K562 (cell line): Measurements from ENCODE around the gene DENND2A. TPM values are rescaled to one million over a fixed set of nuclear protein-coding genes. Genes with fewer than 3 reads are reported as not detected.

Experiments
- CTBP1 ChIP-seq: fragments of 450-650 bp; IDR thresholded peaks from 2 replicates; pipeline ENCODE4 v1.6.1; 2016; ENCODE audit warnings: borderline replicate concordance
- CUX1 ChIP-seq: fragments of 200-800 bp; sonication (Bioruptor generic); IDR thresholded peaks from 2 replicates; pipeline ENCODE4 v1.6.1; 2016; ENCODE audit warnings: missing genetic modification characterization, missing compliant biosample characterization
- FOXP4 ChIP-seq: sonication (generic); formaldehyde crosslinking; IDR thresholded peaks from 2 replicates; pipeline ENCODE4 v1.8.0; 2022; ENCODE audit warnings: mild to moderate bottlenecking, missing genetic modification reagents, borderline replicate concordance
- HDAC1 ChIP-seq, 2 experiments: fragments of 450-650 bp; IDR thresholded peaks; 2 replicates each; pipeline ENCODE4 v1.6.1; 2016 to 2017; ENCODE audit warnings: inconsistent platforms in 1 of 2, mild to moderate bottlenecking in 1 of 2, moderate library complexity in 1 of 2
- HDGF ChIP-seq: fragments of 450-650 bp; IDR thresholded peaks from 2 replicates; pipeline ENCODE4 v1.6.1; 2016
- HOMEZ ChIP-seq: fragments of 250-450 bp; sonication (Bioruptor Pico); IDR thresholded peaks from 2 replicates; pipeline ENCODE4 v1.4.0; 2020; ENCODE audit warnings: mild to moderate bottlenecking, moderate library complexity
- JUND ChIP-seq, 2 experiments: IDR thresholded peaks; 2 replicates in 1 of 2; 3 replicates in 1 of 2; pipeline ENCODE4 v1.6.1; 2011; ENCODE audit warnings: borderline replicate concordance in 2 of 2, low read depth in 2 of 2, low read length in 2 of 2, improper control_type of control experiment in 1 of 2, missing biosample characterization in 1 of 2, missing genetic modification characterization in 1 of 2, missing genetic modification reagents in 1 of 2
- PTTG1 ChIP-seq: fragments of 450-650 bp; IDR thresholded peaks from 2 replicates; pipeline ENCODE4 v1.6.1; 2016; ENCODE audit warnings: low read depth, mild to moderate bottlenecking, missing genetic modification characterization, missing compliant biosample characterization
- SETDB1 ChIP-seq: IDR thresholded peaks from one replicate; pipeline ENCODE4 v1.6.1; 2012; ENCODE audit warnings: low read length, control low read depth, inconsistent platforms
- ZEB2 ChIP-seq: fragments of 450-650 bp; IDR thresholded peaks from 2 replicates; pipeline ENCODE4 v1.6.1; 2016
- ZNF140 ChIP-seq: fragments of 250-450 bp; sonication (Bioruptor Pico); IDR thresholded peaks from 2 replicates; pipeline ENCODE4 v1.8.0; 2021; ENCODE audit warnings: moderate library complexity, mild to moderate bottlenecking, inconsistent platforms
- polyA plus RNA-seq, 8 experiments: library from polyadenylated mRNA; depleted of rRNA in 4 of 8; stranded (reverse) in 5 of 8; unstranded in 3 of 8; fragments of >200 nt; fragmentation: Nextera tagmentation in 2 of 8; fragmentation: Illumina TruSeq in 1 of 8; extraction: Ambion mirVana in 2 of 8; extraction: Trizol in 1 of 8; gene quantifications; 2 replicates each; pipeline versions ENCODE4 v1.2.1 to v1.2.3, GENCODE V29; 2011 to 2014; ENCODE audit warnings: inconsistent platforms in 1 of 8, missing spikeins in 1 of 8
- total RNA-seq, 7 experiments: library from RNA; depleted of rRNA in 6 of 7; stranded (reverse); fragments of >200 nt in 6 of 7; fragmentation: Illumina TruSeq in 2 of 7; extraction: Trizol in 2 of 7; gene quantifications; 2 replicates each; pipeline versions ENCODE4 v1.2.1 to v1.2.3, GENCODE V29; 2011 to 2021; ENCODE audit warnings: low replicate concordance in 1 of 7
- TF ChIP-seq, protein P1 (sequence below), 2 experiments: fragments of 450-650 bp in 1 of 2; sonication (generic) in 1 of 2; formaldehyde crosslinking in 1 of 2; IDR thresholded peaks in 1 of 2; conservative IDR thresholded peaks in 1 of 2; 2 replicates each; pipeline versions ENCODE4 v1.6.1 to v1.8.1; 2016 to 2023; ENCODE audit warnings: mild to moderate bottlenecking in 2 of 2, moderate library complexity in 2 of 2, inconsistent platforms in 1 of 2, missing genetic modification reagents in 1 of 2

DENND2A gene
- total and polyA plus RNA-seq, 9 of the 15 experiments (the other 6 are each of a cell fraction or from before 2014, with no cell fraction given), result not detected

GRCh38 chr7:140544388-140544826 is 96.2 kb downstream of the DENND2A start (continued):
- TF ChIP-seq CUX1 (CRISPR knock-in tag) (no peak), PTTG1 (tag) (no peak), SETDB1 (no peak), HDAC1 (IDR thresholded peaks at IDR 0.05) (no peak), HOMEZ (CRISPR knock-in tag) (no peak), FOXP4 (no peak), HDGF (no peak), ZNF140 (CRISPR knock-in tag) (no peak), CTBP1 (0 out of 2 replicates have a peak, but pooled peaks have one; percentile 22), JUND (IDR thresholded peaks at IDR 0.05; ENCODE audit: borderline replicate concordance, low read depth, low read length) (0 out of 2 replicates have a peak, but pooled peaks have one; percentile 34), JUND (tag; IDR thresholded peaks at IDR 0.05; ENCODE audit: borderline replicate concordance, low read depth, low read length) (no peak), ZEB2 (peak; percentile 64; the same call in 1 of the 2 replicates)
- TF ChIP-seq, protein P1, sequence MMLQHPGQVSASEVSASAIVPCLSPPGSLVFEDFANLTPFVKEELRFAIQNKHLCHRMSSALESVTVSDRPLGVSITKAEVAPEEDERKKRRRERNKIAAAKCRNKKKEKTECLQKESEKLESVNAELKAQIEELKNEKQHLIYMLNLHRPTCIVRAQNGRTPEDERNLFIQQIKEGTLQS (IDR thresholded peaks at IDR 0.05), result peak; percentile 47; the same call in 1 of the 2 replicates
- TF ChIP-seq, protein P1 (CRISPR knock-in tag; conservative IDR thresholded peaks at IDR 0.05), result no peak
